Stimulated activated naive CD4-positive, alpha-beta T cell treated with Interleukin-2 at 50 U/mL for 16 hours (primary cell): ENCODE data around the gene TSPYL4.

Experiments used
- DNase-seq: peaks from one replicate; lab custom pipeline; 2025; lab: John Stamatoyannopoulos, UW

Gene TSPYL4

GRCh38 chr6:116268589-116269293 is 14.9 kb upstream of the TSPYL4 start:
- DNase-seq: no peak

- DNase-seq: no peak
Observed at GRCh38 chr6:116267836-116268588, 14.1 kb upstream of the TSPYL4 start.

DNA sequence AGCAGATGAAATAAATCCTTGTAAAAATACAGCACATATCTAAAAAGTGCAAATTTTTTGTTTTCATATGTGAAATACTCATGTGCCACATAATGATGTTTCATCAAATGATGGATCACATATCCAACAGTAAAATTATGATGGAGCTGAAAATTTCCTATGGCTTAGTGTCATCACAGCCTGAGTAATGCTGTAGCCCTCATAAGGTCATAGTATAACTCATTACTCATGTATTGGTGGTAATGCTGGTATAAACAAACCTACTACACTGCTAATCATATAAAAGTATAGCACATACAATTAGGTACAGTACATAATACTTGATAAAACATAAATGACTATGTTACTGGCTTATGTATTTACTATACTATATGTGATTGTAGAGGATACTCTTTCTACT is 12.9 kb upstream of the TSPYL4 start:
- DNase-seq: no peak

DNA sequence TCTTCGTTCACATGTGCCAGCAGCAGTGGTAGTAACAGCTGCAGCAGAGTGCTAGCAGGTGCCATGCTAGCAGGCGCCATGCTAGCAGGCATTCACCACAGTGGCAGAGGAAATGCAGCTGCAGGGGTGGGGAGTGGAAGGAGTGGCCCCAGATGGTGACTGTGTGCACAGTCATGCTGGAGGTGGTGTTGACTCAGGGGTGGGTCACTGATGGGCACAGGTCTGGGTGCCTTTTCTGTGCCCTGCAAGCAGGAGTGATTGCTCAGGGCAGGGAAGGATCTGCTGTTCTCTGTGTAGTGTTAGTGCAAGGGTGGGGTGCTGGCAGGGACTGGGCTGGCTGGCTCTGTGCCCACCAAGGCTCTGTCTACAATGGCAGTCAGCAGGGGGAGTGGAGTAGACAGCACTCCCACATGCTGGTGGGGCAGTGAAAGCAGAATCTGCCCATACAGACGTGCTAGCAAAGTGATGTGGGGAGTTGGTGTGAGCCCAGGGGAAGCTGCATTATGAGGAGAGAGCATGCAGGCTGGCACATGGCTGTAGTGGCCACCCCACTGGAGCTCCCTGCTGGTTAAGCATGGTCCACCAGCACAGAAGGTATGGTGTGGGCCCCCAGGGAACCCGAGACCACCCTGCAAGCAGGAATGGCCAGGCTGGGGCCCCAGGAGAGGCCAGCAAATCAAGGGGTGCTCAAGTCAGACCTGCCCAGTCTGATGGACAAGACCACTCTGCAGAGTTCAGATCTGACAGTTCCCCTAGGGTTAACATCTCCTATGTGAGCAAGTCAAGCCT is 11.4 kb upstream of the TSPYL4 start:
- DNase-seq: no peak

- DNase-seq: no peak
Observed at GRCh38 chr6:116263353-116263752, 9.5 kb upstream of the TSPYL4 start.

DNA sequence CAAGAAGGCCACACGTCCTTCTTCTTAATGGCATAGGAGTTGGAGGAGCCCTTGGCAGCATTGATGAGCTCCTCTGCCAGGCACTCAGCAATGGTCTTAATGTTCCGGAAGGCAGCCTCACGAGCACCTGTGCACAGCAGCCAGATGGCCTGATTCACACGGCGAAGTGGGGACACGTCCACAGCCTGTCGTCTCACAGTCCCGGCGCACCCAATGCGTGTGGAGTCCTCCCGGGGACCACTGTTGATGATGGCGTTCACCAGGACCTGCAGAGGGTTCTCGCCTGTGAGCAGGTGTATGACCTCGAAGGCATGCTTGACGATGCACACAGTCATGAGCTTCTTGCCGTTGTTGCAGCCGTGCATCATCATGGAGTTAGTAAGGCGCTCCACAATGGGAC is 4.6 kb upstream of the TSPYL4 start:
- DNase-seq: no peak

GRCh38 chr6:116256694-116257093 is 2.8 kb upstream of the TSPYL4 start:
- no peak for DNase-seq

DNA sequence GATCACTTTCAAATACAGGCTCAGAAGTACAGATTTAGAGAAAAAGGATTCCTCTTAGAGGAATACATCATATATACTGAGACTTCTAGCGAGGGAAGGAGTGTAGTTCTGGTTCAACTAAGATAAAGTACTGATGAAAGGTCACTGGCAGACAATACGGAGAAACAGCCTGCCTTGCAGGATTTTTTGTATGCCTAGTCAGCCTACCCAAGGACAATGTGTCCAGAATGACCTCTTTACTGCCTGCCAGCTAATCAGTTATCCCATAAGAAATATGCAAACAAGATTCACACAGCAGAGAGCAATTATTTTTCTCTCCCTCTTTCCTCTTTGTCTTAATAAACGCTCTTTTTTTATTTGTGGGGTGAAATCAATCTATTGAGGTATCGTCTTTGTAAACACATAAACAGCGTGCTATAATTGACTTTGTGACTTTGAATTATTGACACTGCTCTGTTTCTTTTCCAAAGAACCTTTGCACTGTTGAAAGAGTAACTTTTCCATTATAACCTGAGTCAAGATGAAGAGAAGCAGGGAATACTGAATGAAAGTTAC is 1.4 kb upstream of the TSPYL4 start:
- DNase-seq: no peak

- no peak for DNase-seq
Observed at GRCh38 chr6:116254297-116255056, 602 bp upstream of the TSPYL4 start.

- no peak for DNase-seq
Observed at GRCh38 chr6:116253188-116253504, 729 bp downstream of the TSPYL4 start.

DNA sequence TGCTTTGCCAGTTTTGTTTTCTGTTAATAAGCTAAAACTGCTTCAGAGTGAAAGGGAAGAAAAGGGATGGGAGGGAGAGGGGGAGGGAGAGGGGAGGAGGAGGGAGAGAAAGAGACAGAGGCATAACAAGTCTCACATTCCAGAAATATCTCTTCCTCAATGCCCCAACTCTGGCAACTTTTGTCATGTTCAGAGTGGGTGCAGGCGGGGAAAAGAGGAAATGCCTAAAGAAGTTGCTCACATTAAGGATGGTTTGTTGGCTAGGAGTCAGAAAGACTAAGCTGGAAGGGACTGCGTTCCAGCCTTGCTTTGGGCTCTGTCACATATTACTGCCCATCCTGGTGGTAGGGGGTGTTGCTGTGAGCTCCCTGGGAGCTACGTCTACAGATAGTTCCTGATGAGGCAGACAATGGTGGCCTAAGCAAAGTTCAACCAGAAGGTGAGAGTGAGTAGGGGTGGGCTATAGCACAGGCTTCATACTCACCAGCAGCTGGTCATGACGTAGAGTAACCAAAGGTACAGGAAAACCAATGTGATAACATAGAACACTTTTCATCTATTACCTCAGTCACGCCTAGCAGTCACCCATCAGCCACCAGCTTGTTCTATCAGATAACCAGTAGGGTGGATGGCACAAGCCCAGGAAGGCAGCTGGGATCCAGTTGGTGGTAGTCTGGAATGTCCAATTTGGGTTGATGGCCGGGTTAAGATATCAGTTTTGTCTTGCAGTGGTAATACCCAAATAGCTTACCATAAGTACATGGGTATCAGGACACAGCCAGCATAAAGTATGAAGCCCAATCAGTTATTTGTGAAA is 2.1 kb downstream of the TSPYL4 start:
- DNase-seq: no peak

GRCh38 chr6:116248577-116248976 is 5.3 kb downstream of the TSPYL4 start:
- DNase-seq: no peak

- DNase-seq: no peak
Observed at GRCh38 chr6:116247285-116247684, 6.6 kb downstream of the TSPYL4 start.

GRCh38 chr6:116246089-116246488 is 7.8 kb downstream of the TSPYL4 start:
- no peak for DNase-seq

- no peak for DNase-seq
Observed at GRCh38 chr6:116244284-116244683, 9.6 kb downstream of the TSPYL4 start.

- DNase-seq: no peak
Observed at GRCh38 chr6:116239856-116240255, 14.0 kb downstream of the TSPYL4 start.

DNA sequence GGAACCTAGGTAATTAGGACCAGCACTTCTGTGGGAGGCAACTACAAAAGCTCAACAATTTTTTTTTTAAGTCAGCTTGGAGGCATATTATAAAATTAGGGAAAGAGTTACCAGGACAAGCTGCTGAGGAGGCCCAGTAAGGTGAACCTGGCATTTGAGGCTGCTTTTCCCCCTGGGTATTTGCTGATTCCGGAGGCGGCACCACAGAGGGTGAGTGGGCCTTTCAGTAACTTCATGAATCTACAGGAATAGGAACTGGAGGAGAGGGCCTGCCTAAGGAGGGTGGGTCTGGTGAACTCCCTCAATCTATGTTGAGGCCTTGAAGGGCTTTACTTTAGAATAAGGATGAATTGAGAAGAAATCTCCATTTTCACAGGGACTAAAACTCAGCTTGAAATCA is 14.6 kb downstream of the TSPYL4 start:
- DNase-seq: no peak

DNA sequence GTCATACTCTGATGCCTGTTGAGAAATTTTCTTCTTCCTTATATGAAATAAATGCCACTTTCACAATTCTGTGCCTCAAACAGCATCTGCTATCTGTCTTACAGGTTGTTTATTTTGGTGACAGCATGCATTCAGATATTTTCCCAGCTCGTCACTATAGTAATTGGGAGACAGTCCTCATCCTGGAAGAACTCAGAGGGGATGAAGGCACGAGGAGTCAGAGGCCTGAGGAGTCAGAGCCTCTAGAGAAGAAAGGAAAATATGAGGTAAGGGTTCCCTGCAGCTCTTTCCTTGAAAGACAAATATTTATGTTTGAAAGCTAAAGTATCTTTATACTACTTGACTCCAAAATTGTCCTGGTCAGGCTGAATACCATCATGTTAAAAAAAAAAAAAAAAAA is 15.8 kb downstream of the TSPYL4 start:
- DNase-seq: no peak

GRCh38 chr6:116234689-116235088 is 19.2 kb downstream of the TSPYL4 start:
- no peak for DNase-seq

DNA sequence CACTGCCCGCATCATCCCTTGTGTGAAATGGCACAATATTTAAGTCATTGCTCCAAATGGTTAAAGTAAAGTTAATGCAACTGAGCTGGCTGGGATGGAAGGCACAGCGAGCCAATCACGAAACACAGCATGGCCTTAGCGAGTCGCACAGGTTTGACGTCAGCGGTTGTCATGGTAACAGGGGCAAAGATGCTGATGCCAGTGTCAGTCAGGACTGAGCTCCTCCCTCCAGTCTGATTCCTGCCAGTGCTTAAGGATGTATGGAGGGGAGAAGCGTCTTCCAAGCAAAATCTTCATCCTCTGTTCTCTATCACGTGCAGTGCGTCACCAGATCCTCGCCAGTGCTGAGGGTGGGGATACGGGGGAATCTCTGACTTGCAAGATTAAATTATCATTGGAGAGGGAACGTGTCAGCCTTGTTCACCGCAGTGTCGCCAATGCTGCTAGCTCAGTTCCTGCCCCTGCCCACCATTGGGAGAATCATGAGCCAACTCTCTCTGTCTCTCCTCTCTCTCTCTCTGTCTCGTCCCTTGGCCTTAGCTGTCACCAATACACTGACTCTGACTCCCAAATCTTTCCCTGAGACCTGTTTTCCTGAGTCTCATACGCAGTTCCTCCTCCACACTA is 24.5 kb downstream of the TSPYL4 start:
- DNase-seq: no peak

DNA sequence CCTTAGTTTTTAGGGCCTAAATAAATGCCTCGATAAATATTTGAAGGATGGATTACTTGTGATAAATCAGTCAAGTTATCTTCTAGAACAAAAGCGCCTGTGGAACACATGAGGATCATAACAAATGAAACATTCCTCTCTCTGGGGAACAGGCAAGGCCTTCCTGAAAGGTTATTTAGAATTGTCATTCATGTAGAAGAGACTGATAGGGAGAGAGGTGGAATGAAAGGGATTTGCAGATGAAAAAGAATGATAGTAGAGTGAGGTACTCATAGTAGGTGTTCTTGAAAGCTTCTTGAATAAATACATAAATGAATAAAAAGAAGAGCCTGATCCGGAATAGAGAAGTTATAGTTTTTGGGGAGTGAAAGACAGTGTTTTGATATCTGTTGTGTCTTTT is 30.5 kb downstream of the TSPYL4 start:
- DNase-seq: no peak
